HG03097 (cell line): ENCODE measurements around the gene RNASE8.
A peak's percentile ranks its signal among the peaks of the same experiment; 100 is the strongest.

Experiments used
- ATAC-seq: cut with Tn5 transposase; IDR thresholded peaks from one replicate; pipeline ENCODE4 v1.9.1; 2021; ENCODE audit not compliant: unreplicated experiment, low FRiP score

RNASE8 gene

DNA sequence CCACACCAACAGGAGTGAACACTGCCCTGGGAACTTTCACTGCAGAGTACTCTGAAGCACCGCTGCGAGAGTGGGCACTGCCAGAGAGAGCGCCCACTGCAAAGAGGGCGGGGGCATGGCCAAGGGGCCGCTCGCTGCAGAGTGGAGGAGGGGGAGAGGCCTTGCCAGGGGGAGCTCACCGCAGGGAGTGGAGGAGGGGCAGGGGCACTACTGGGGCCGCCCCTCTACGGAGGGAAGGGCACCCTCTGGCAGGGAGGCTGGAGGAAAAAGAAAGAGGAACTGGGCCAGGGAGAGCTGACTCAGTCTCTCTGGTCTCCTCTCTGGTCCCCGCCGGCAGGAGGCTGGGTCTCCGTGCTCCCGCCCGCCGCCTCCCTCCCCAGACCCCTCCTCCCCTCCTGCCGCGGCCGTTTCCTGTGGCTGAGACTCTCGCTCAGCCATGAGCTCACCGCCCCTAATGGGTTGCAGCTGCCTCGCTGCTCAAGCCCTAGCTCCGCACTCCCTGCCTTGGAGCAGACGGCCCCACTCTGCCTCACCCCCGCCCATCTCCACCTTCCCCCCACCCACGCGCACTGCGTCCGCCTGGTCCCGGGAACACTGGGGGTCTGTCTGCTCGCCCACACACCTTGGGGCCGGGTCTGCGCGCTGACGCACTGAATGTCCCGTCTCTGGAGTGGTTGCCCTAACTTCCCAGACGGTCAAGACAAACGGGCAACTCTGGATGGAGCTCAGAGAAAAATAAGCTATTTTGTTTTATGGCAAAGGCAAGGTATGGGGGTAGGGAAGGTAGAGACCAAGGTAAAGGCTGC is 13.8 kb downstream of the RNASE8 start:
- ATAC-seq: peak; percentile 58

DNA sequence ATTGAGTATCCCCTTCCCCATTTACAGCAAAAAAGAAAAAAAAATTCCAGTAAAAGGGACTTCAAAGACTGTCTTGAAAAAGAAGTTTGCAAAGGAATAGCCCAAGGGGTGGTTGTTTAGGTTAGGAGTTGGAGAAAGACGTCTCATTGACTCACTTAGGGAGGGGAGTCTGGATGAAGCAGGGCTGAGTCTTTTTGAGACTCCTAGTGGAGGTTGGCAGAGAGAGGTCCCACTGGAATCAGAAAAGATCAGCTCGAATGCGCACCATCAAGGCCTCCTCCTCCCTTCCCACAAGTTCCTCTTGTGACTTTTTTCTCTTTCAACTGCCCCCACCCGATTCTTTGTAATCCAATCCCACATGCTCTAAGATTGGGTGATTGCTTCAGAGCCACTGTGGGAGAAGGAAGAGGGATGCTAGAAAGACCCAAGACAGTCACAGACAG is 14.4 kb downstream of the RNASE8 start:
- no peak for ATAC-seq

DNA sequence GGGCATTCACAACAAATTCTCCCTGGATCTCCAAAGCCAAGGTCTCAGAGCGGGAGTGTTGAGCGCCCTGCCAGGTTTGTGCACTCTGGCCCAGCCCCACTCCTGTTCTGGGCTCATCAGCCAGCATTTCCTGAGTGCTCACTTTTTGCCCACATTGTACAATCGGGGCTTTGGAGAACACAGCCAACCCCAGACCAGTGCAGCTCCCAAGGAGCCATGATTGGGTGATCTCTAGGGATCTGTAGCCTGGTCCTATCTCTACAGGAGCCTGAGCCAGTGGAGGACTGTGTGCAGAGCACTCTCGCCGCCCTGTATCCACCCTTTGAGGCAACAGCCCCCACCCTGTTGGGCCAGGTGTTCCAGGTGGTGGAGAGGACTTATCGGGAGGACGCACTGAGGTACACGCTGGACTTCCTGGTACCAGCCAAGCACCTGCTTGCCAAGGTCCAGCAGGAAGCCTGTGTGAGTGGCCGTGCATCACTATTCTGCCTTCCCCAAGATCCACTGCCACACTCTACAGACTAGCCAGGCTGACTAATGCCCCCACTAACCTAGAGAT is 15.2 kb downstream of the RNASE8 start:
- no peak for ATAC-seq

DNA sequence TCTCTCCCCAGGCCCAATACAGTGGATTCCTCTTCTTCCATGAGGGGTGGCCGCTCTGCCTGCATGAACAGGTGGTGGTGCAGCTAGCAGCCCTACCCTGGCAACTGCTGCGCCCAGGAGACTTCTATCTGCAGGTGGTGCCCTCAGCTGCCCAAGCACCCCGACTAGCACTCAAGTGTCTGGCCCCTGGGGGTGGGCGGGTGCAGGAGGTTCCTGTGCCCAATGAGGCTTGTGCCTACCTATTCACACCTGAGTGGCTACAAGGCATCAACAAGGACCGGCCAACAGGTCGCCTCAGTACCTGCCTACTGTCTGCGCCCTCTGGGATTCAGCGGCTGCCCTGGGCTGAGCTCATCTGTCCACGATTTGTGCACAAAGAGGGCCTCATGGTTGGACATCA is 16.3 kb downstream of the RNASE8 start:
- no peak for ATAC-seq

DNA sequence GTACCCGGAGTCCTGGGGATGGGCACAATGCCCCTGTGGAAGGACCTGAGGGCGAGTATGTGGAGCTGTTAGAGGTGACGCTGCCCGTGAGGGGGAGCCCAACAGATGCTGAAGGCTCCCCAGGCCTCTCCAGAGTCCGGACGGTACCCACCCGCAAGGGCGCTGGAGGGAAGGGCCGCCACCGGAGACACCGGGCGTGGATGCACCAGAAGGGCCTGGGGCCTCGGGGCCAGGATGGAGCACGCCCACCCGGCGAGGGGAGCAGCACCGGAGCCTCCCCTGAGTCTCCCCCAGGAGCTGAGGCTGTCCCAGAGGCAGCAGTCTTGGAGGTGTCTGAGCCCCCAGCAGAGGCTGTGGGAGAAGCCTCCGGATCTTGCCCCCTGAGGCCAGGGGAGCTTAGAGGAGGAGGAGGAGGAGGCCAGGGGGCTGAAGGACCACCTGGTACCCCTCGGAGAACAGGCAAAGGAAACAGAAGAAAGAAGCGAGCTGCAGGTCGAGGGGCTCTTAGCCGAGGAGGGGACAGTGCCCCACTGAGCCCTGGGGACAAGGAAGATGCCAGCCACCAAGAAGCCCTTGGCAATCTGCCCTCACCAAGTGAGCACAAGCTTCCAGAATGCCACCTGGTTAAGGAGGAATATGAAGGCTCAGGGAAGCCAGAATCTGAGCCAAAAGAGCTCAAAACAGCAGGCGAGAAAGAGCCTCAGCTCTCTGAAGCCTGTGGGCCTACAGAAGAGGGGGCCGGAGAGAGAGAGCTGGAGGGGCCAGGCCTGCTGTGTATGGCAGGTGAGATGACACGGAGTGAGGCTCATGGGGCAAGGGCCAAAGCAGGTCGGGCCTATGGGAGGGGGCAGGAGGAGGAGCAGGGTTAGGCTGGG is 17.0 kb downstream of the RNASE8 start:
- no peak for ATAC-seq

DNA sequence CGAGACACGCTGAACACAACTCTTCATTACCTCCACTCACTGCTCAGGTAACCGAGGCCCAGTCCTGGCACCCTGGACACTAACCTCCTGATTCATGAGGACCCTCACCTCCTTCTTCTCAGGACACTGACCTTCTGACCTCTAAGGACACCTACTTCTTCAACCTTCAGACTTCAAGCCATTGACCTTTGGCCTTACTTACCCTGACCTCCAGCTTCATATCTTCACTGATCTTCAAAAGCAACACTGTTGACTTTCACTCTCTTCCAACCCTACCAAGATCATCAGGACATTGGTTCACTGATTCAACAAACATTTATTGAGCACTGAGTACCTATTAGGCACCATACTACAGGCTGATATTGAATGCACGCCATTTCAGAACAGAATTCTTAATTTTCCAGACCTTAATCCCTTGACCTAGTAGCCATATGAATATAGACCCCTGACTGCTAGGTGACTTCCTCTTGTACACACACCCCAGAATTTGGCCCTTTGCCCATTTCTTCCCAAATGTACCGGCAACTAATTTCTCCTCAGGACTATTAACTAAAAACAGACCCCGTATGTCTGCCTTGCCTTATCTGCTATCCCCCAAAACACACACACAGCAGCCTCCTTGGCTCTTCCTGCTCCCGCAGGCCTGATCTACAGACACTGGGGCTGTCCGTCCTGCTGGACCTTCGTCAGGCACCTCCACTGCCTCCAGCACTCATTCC is 18.3 kb downstream of the RNASE8 start:
- ATAC-seq: no peak

DNA sequence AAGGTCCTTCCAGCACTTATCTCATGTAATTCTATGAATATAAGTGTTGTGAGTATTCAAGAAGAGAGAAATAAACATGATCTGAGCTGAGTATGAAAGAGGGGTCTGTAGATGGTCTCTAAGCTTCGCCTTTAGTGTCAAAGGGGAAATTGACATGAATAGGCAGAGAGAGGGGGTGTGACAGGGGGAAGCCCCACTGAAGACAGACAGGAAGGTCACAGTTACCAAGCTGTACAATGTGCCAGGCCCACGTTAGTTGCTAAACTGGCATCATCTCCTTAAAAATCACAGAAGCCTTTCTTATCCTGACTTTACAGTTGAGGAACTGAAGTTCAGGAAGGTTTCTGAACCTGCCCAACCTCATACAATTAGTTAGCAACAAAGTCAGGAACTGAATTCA is 20.1 kb downstream of the RNASE8 start:
- no peak for ATAC-seq

DNA sequence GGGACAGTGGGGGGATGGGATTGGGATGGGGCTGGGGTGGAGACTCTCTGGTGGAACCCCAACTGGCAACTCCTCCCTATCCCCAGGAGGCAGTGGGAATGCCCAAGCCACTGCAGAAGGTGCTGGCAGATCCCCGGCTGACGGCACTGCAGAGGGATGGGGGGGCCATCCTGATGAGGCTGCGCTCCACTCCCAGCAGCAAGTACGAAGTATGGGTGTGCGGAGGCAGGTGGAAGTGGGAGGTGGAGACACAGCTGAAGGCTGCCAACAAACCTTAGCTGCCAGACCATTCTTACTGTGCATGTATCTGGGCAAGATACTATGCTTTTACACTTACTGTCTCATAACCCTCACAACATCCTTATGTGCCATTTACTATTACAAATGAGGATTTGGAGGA is 20.7 kb downstream of the RNASE8 start:
- no peak for ATAC-seq

DNA sequence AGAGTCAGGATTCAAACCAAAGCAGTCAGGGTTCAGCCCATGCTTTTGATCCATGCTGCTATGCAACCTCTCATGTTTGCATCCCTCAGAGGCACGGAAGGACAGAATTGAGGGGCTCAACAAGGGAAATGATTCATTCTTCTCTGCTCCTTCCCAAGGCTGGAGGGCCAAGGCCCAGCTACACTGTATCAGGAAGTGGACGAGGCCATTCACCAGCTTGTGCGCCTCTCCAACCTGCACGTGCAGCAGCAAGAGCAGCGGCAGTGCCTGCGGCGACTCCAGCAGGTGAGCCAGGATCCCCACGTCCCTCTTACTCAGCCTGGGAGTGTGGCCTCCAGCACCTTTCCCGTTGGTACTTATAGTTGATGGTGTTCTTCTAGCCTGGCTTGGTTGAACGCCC is 21.1 kb downstream of the RNASE8 start:
- no peak for ATAC-seq

DNA sequence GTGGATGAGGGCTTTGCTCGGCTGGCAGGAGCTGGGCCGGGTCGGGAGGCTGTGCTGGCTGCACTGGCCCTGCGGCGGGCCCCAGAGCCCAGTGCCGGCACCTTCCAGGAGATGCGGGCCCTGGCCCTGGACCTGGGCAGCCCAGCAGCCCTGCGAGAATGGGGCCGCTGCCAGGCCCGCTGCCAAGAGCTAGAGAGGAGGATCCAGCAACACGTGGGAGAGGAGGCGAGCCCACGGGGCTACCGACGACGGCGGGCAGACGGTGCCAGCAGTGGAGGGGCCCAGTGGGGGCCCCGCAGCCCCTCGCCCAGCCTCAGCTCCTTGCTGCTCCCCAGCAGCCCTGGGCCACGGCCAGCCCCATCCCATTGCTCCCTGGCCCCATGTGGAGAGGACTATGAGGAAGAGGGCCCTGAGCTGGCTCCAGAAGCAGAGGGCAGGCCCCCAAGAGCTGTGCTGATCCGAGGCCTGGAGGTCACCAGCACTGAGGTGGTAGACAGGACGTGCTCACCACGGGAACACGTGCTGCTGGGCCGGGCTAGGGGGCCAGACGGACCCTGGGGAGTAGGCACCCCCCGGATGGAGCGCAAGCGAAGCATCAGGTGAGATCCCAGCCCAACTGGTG is 24.0 kb downstream of the RNASE8 start:
- ATAC-seq: no peak

DNA sequence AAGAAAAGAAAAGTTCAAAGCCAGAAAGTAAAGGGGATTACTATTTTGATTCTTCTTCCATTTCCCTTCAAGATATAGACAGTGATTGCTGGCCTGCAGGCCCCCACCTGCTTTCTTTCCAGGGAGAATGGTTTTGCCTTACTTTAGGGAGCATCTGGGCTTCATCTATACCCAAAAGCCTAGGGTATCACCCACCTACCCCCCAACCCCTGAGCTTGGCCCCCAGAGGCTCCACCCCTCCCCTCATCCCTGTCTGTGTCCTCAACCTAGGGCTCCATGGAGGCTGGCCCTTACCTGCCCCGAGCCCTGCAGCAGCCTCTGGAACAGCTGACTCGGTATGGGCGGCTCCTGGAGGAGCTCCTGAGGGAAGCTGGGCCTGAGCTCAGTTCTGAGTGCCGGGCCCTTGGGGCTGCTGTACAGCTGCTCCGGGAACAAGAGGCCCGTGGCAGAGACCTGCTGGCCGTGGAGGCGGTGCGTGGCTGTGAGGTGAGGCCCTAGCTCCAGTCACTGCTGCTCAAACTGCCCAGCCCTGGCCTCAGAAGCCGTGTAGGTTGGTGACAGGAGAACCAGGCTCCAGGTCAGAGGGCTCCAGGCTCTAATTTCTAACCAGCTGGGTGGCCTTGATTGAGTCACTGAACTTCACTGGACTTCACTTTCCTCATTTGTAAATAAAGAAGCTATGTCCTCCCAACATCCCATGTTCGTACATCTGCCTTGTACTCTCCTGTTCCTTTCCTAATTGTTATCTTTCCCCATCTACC is 26.1 kb downstream of the RNASE8 start:
- no peak for ATAC-seq

DNA sequence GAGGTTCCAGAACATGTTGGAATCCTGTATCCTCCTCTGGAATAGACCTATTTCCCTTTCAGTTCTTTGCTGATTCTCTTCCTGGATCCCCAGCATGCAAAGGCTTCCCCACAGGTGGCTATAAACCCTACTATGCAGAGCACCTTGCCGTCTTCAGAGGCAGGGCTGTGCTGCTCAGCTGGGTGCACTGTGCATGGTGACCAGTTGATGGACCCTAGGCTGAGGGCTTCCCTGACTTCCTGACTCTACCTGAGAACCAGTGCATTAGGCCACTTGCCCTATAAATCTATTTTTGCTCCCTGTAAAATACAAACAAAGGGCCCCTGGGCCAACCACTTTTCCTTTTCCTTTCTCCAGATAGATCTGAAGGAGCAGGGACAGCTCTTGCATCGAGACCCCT is 26.8 kb downstream of the RNASE8 start:
- ATAC-seq: no peak

DNA sequence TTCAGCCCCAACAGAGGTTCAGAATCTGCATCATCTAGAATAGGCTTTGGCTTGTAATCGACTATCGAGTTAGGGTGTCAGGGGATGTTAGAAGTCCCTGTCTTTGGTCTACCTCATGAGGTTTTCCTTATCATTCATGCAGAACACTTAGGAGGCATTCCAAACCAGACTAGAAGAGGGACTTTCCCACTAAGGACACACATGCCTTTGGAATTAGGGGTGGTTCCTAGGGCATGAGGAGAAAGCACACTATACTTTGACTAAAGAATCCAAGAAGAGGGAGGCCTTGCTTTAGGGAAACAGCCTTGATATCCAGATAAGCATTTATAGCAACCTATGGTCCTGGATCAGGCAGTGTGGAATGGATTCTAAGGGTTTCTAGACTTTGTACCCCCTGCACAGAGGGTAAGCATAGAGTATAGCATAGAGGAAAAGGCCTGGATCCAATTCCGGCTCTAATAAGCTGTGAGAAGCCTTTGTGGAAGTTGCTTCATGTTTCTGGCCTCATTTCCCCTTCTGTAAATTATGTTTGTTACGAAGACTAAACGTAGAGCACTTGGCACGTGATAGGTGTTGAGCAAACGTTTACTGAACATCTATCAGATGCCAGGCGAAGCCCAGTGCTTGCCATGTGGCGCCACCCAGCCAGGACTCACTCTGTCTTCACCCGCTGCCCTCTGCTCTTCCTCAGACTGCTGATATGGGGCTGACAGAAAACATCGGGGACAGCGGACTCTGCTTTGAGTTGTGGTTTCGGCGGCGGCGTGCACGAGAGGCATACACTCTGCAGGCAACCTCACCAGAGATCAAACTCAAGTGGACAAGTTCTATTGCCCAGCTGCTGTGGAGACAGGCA is 27.6 kb downstream of the RNASE8 start:
- ATAC-seq: no peak

DNA sequence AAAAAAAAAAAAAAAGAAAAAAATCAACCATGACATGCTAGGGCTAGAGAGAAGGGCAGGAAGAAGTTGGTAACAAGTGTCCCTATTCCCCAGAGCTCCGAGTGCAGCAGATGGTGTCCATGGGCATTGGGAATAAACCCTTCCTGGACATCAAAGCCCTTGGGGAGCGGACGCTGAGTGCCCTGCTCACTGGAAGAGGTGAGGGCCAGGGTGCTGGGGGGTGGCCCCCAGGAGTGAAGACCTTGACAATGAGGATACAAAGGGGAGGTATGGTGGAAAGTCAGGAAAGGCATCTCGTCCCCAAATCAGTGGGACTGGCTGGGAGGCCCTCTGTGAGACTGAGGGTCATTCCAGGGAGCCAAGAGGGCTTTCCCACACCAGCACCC is 29.3 kb downstream of the RNASE8 start:
- ATAC-seq: no peak

DNA sequence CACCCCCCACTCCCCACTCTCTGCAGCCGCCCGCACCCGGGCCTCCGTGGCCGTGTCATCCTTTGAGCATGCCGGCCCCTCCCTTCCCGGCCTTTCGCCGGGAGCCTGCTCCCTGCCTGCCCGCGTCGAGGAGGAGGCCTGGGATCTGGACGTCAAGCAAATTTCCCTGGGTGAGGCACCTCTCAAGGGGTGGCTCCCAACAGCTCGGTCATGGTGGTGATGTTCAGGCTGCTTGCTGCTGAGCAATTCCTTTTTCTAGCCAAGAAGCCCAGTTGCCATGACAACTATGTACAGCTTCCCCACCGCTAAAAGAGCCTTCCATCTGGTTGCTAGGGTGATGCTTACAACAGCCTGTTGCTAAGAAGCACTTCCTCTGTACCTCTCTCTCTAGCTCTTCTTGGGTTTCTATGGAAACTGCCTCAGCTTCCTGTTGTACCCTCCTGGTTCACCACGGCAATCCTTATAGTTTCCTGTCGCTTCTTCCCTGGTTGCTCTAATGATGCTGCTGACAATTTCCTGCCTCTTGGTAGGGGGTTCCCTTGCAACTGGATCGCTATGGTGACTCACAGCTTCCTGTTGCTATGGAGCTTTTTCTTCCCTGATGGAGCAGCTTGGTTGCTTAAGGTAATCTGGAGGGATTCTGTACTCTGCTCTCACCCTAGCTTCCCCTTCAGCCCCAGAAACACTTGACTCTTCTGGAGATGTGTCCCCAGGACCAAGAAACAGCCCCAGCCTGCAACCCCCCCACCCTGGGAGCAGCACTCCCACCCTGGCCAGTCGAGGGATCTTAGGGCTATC is 29.9 kb downstream of the RNASE8 start:
- peak; percentile 57 for ATAC-seq

DNA sequence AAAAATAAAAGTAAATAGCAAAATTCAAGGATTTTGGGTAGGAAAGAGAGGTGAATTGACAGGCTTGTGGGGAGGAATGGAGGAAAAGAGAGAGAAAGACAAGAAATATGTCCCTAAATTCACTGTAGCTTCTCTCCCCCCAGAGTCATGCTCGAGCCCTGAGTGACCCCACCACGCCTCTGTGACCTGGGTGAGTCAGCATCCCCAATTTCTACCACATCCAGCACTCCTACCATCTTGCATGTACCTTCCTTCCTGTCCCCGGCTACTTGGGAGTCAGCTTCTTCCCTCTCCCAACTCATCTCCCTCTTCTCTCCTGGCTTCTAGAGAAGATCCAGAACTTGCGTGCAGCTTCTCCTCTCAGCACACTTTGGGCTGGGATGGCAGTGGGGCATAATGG is 31.1 kb downstream of the RNASE8 start:
- no peak for ATAC-seq

DNA sequence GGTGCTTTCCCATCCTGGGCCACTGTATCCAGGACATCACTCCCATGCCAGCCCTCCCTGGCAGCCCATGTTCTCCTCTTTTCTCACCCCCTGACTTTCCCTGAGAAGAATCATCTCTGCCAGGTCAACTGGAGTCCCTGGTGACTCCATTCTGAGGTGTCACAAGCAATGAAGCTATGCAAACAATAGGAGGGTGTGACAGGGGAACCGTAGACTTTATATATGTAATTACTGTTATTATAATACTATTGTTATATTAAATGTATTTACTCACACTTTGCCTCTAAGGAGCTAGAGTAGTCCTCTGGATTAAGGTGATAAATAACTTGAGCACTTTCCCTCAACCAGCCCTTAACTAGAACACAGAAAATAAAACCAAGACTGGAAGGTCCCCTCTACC is 31.6 kb downstream of the RNASE8 start:
- ATAC-seq: no peak

DNA sequence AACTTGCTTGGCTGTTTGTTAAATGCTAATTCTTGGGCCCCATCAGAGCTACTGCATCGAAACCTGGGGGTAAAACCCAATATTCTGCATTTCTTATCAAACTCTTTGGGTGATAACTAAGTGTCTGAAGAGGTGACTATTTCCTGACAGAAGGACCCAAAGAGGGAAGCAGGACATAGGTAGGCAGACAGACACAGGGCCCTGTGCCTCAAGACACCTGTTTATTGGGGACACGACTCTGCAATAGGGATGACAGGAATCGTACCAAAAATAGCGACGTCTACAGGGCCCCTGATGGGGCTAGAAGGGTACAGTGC is 32.2 kb downstream of the RNASE8 start:
- no peak for ATAC-seq
